ENCODE measurements around the gene TERT. TPM values are rescaled to one million over a fixed set of nuclear protein-coding genes. Genes with fewer than 3 reads are reported as not detected.

The TERT gene
- total and polyA plus RNA-seq, 8 donors = 0.09 to 0.35 (median 0.14) TPM

DNA sequence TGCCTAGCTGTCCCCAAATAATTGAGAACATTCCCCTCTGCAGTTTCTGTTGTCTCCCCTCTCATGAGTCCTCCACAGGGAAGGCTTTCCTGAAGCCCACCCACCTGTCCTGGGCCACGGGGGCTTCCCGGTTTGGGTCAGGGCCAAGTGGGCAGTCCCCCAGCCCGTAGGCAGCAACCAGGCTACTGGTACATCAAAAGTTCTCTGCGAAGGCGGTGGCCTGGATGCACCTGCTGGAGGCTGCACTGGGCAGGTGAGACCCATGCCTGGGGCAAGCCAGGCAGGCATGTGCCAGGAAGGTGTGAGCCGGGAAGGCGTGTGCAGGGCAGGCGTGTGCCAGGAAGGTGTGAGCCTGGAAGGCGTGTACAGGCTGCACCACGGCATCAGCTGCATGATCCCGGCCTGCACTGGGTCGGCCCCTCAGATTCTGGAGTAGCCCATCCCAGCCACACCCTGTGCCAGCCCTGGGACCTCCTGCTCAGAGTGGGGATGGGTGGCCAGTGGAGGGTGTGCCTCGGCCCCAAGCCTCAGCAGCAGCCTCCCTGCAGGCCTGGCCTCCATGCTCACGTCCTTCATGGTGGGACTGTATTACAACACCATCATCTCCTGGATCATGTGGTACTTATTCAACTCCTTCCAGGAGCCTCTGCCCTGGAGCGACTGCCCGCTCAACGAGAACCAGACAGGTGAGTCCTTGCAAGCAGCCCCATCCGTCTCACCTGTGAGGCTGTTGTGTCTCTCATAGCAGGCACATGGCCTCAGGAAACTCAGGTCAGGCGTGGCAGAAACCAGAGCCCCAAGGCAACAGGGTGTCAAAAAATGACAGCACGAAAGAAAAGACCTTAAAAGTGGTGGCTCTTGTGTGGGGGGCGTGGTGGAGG lies 84.7 kb downstream of the TERT start:
- no peak overlapping the region for H3K27ac ChIP-seq
- intact Hi-C loops (cut with DNase I) = no loop called here
- no peaks in the 10 kb centered on the region for H3K36me3 ChIP-seq
- peak in 1 of 4 donors; percentile 61 for DNase-seq
- peaks cover 0 to 40% of the 10 kb centered on the region in 2 donors for H3K27me3 ChIP-seq
- H3K4me3 ChIP-seq = no peak overlapping the region
- H3K4me1 ChIP-seq = no peaks in the 10 kb centered on the region
- no peak for ATAC-seq
- TF ChIP-seq, protein P1, sequence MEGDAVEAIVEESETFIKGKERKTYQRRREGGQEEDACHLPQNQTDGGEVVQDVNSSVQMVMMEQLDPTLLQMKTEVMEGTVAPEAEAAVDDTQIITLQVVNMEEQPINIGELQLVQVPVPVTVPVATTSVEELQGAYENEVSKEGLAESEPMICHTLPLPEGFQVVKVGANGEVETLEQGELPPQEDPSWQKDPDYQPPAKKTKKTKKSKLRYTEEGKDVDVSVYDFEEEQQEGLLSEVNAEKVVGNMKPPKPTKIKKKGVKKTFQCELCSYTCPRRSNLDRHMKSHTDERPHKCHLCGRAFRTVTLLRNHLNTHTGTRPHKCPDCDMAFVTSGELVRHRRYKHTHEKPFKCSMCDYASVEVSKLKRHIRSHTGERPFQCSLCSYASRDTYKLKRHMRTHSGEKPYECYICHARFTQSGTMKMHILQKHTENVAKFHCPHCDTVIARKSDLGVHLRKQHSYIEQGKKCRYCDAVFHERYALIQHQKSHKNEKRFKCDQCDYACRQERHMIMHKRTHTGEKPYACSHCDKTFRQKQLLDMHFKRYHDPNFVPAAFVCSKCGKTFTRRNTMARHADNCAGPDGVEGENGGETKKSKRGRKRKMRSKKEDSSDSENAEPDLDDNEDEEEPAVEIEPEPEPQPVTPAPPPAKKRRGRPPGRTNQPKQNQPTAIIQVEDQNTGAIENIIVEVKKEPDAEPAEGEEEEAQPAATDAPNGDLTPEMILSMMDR (IDR thresholded peaks at IDR 0.05) = no peak
- no peaks in the 10 kb centered on the region for H3K9me3 ChIP-seq

DNA sequence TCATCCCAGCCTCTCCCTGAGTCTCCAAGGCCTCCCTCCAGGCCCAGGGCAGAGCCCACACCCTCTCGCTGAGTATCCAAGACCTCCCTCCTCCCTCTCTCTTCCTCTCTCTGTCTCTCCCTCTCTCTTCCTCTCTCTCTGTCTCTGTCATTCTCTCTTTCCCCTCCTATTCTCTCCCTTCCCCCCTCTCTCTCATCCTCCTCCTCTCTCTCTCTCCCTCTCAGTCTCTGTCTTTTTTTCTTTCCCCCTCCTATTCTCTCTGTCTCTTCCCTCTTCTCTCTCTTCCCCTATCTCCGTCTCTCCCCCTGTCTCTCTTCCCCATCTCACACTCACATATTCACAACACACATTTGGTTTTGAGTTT lies 85.4 kb downstream of the TERT start:
- Histone ChIP-seq H3K4me1 (no peaks in the 10 kb centered on the region), H3K4me3 (no peak overlapping the region), H3K36me3 (no peaks in the 10 kb centered on the region), H3K27me3 (peaks cover 0 to 47% of the 10 kb centered on the region in 2 donors), H3K9me3 (no peaks in the 10 kb centered on the region), H3K27ac (no peak overlapping the region)
- TF ChIP-seq, protein P1 (IDR thresholded peaks at IDR 0.05) = no peak
- ATAC-seq = no peak
- no peak for DNase-seq
- intact Hi-C loops (cut with DNase I) = no loop called here

DNA sequence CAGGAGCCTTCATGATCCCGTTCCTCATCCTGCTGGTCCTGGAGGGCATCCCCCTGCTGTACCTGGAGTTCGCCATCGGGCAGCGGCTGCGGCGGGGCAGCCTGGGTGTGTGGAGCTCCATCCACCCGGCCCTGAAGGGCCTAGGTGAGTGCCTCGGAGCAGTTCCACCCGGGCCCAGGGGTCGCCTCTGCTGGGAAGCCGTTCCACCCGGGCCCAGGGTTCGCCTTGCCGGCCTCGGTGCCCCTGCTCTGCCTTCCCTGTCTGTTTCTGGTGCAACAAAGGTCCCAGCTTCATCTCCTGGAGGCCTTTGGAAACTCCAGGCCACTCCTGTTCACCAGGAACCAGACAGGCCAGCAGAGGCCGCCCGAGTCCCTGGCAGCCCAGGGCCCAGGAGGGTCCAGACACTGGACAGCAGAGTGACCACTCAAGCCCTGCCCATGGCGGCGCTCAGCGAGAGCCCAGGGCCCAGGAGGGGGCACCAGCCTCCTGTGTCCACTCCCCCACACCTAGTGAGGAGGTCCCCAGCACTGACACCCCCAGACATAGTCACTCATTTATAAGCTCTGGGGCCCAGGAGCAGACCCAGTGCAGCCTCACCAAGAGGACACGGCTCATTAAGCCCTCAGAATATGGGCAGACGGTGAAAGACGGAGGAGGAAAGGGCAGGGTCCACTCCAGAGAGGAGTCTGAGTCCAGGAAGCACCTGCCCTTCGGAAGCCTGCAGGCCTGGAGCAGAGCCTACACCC lies 86.0 kb downstream of the TERT start:
- Histone ChIP-seq H3K9me3 (no peaks in the 10 kb centered on the region), H3K27me3 (peaks cover 0 to 47% of the 10 kb centered on the region in 2 donors), H3K27ac (no peak overlapping the region), H3K36me3 (no peaks in the 10 kb centered on the region), H3K4me1 (no peaks in the 10 kb centered on the region), H3K4me3 (no peak overlapping the region)
- intact Hi-C loops (cut with DNase I) = no loop called here
- DNase-seq (peak in 1 of 4 donors; percentile 79), ATAC-seq (peak; percentile 69)
- TF ChIP-seq, protein P1 (IDR thresholded peaks at IDR 0.05) = peak; percentile 9 to 25

DNA sequence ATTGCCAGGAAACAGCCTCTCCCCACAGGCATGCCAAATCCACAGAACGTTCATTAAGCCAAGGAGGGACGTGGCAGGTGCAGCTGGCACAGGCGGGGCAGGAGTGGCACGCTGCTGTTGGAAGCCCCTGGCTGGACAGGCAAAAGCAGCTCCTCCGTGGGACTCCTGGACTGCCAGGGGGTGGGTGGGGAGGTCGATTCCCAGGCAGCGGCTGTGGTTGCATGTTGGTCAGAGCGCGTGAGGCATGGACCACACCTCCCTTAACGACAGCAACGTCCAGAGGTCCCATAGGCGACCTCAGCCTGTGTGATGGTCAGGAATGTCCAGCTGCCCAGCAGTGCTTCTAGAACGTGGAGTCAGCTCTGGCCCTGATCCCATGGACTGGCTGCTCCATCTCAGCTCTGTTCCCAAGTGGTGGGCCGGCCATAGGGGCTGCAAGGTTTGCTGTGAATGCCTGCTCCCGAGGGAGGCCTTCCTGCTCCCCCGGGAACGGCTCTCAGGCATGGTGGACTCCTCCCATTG lies 86.6 kb downstream of the TERT start:
- TF ChIP-seq, protein P1 (IDR thresholded peaks at IDR 0.05) = no peak
- Histone ChIP-seq H3K27ac (no peak overlapping the region), H3K36me3 (no peaks in the 10 kb centered on the region), H3K27me3 (peaks cover 0 to 46% of the 10 kb centered on the region in 2 donors), H3K4me3 (no peak overlapping the region), H3K4me1 (no peaks in the 10 kb centered on the region), H3K9me3 (no peaks in the 10 kb centered on the region)
- ATAC-seq (no peak), DNase-seq (peak in 1 of 4 donors; percentile 49)
- intact Hi-C loops (cut with DNase I) = no loop called here

DNA sequence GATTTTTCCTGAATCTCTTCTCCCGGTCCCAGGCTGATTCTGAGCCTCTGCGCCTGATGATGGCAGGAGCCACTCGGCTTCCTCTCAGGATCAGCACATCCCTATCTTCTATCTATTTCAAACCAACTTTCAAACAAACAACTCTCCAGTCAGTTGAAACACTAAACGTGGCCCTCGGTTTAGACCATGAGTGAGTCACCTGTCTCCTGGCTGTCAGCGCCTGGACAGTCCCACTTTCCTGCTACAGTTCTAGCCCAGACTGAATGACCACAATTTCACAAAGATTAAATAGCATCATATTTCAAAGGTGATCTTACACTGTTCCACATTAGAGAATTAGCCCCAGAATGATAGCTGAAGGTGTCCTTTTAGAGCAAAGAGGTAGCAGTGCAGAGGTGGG lies 87.3 kb downstream of the TERT start:
- Histone ChIP-seq H3K4me3 (no peak overlapping the region), H3K27ac (no peak overlapping the region), H3K36me3 (no peaks in the 10 kb centered on the region), H3K9me3 (no peaks in the 10 kb centered on the region), H3K4me1 (no peaks in the 10 kb centered on the region), H3K27me3 (peaks cover 0 to 49% of the 10 kb centered on the region in 2 donors)
- intact Hi-C loops (cut with DNase I) = no loop called here
- DNase-seq = no peak
- TF ChIP-seq, protein P1 (IDR thresholded peaks at IDR 0.05) = no peak
- no peak for ATAC-seq

All from left lung (tissue), 10 donors.